ENCODE measurements around the gene ZDHHC14. TPM values are rescaled to one million over a fixed set of nuclear protein-coding genes. Genes with fewer than 3 reads are reported as not detected.

ZDHHC14 gene
- total and polyA plus RNA-seq, 7 donors, result 2.5 to 14.6 (median 4.3) TPM

- Histone ChIP-seq H3K36me3 (ENCODE audit: insufficient read depth in 1 of 2, low read depth in 1 of 2) (no peaks in the 10 kb centered on the region), H3K9me3 (no peaks in the 10 kb centered on the region), H3K27ac (peak overlapping the region; percentile 42), H3K27me3 (ENCODE audit: insufficient read depth in 3 of 3, low read length in 2 of 3) (no peaks in the 10 kb centered on the region), H3K4me3 (no peak overlapping the region), H3K4me1 (peaks cover 46% of the 10 kb centered on the region)
- ATAC-seq, result no peak
- DNase-seq, result no peak
- TF ChIP-seq CTCF (IDR thresholded peaks at IDR 0.05), result no peak
- intact Hi-C loops (cut with DNase I), result loop anchor here in 1 of 2 donors (5.0 kb wide), 1 partner anchor 110 kb away; the partner anchor contains the start of gene TMEM242
- WGBS, 3 donors, result 56 to 67% (median 57%) methylated on average over 7 of the region's 7 CpGs
Measured at GRCh38 chr6:157432231-157432891, 51.4 kb downstream of the ZDHHC14 start.

- H3K27me3 ChIP-seq (ENCODE audit: insufficient read depth in 3 of 3, low read length in 2 of 3), result no peaks in the 10 kb centered on the region
- TF ChIP-seq CTCF (IDR thresholded peaks at IDR 0.05), result no peak
- H3K4me1 ChIP-seq, result peaks cover 46% of the 10 kb centered on the region
- no peak for DNase-seq
- no peaks in the 10 kb centered on the region for H3K36me3 ChIP-seq (ENCODE audit: insufficient read depth in 1 of 2, low read depth in 1 of 2)
- no peaks in the 10 kb centered on the region for H3K9me3 ChIP-seq
- no peak overlapping the region for H3K4me3 ChIP-seq
- WGBS, 3 donors, result 75 to 93% (median 83%) methylated on average over 11 of the region's 11 CpGs
- ATAC-seq, result no peak
- peak overlapping the region; percentile 34 for H3K27ac ChIP-seq
- intact Hi-C loops (cut with DNase I), result loop anchor here in 1 of 2 donors (5.0 kb wide), 1 partner anchor 111 kb away; the partner anchor contains the start of gene TMEM242
Measured at GRCh38 chr6:157432892-157433265, 51.9 kb downstream of the ZDHHC14 start.

GRCh38 chr6:157433678-157434081, 52.7 kb downstream of the ZDHHC14 start:
- no peak for ATAC-seq
- H3K4me1 ChIP-seq, result peaks cover 42% of the 10 kb centered on the region
- TF ChIP-seq CTCF (IDR thresholded peaks at IDR 0.05), result no peak
- DNase-seq, result no peak
- H3K9me3 ChIP-seq, result no peaks in the 10 kb centered on the region
- whole genome bisulfite sequencing, 3 donors, result 48 to 68% (median 61%) methylated on average over 3 of the region's 3 CpGs
- no peaks in the 10 kb centered on the region for H3K27me3 ChIP-seq (ENCODE audit: insufficient read depth in 3 of 3, low read length in 2 of 3)
- intact Hi-C loops (cut with DNase I), result loop anchor here in 1 of 2 donors (5.0 kb wide), 1 partner anchor 111 kb away; the partner anchor contains the start of gene TMEM242
- peak overlapping the region; percentile 69 for H3K27ac ChIP-seq
- H3K4me3 ChIP-seq, result no peak overlapping the region
- H3K36me3 ChIP-seq (ENCODE audit: insufficient read depth in 1 of 2, low read depth in 1 of 2), result no peaks in the 10 kb centered on the region

GRCh38 chr6:157434349-157435033, 53.5 kb downstream of the ZDHHC14 start:
- no peak for TF ChIP-seq CTCF (IDR thresholded peaks at IDR 0.05)
- peak overlapping the region; percentile 69 for H3K27ac ChIP-seq
- no peaks in the 10 kb centered on the region for H3K27me3 ChIP-seq (ENCODE audit: insufficient read depth in 3 of 3, low read length in 2 of 3)
- peaks cover 39% of the 10 kb centered on the region for H3K4me1 ChIP-seq
- ATAC-seq (peak; percentile 55 to 73 (median 71)), DNase-seq (peak; percentile 64 to 75)
- H3K4me3 ChIP-seq, result no peak overlapping the region
- no peaks in the 10 kb centered on the region for H3K9me3 ChIP-seq
- 44 to 50% (median 48%) methylated on average over 13 of the region's 13 CpGs for WGBS, 3 donors
- H3K36me3 ChIP-seq (ENCODE audit: insufficient read depth in 1 of 2, low read depth in 1 of 2), result no peaks in the 10 kb centered on the region
- intact Hi-C loops (cut with DNase I), result loop anchor here (5.0 kb wide), 2 partner anchors 103 to 112 kb away; partner anchors contain the start of gene TMEM242 (in 1 of the 2)
